Daoy (cell line): Measurements from ENCODE around the gene VPS37C. TPM values are rescaled to one million over a fixed set of nuclear protein-coding genes. Genes with fewer than 3 reads are reported as not detected.

Experiments
- DNase-seq: peaks from one replicate; pipeline ENCODE4 v3.0.0-alpha.2; 2015; ENCODE audit warnings: low read depth
- total RNA-seq: library from RNA; depleted of rRNA; stranded (reverse); fragments of >200 nt; shearing (Covaris generic); gene quantifications from 2 replicates; pipeline ENCODE4 v1.2.3, GENCODE V29; 2014

VPS37C gene
- total RNA-seq, 1 experiment from 2014 or later, result 11.5 TPM

DNA sequence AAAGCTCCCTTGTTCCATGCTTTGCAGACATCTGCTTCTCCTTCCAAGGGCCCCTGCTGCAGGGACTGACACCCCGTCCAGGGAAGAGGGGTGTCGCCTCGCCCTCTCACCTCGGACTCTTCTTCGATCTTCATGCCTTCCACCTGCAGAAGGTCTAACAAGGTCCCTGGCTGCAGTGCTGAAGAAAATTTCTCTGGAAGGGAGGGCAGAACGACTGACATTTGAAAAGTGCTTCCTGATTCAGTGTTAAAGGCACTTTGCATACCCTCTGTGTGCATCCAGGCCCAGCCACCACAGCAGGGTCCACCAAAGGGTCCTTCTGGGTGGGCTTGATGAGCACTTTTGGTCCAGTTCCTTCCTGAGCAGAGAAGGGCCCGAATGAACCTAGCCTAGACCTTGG is 28.1 kb downstream of the VPS37C start:
- no peak for DNase-seq

DNA sequence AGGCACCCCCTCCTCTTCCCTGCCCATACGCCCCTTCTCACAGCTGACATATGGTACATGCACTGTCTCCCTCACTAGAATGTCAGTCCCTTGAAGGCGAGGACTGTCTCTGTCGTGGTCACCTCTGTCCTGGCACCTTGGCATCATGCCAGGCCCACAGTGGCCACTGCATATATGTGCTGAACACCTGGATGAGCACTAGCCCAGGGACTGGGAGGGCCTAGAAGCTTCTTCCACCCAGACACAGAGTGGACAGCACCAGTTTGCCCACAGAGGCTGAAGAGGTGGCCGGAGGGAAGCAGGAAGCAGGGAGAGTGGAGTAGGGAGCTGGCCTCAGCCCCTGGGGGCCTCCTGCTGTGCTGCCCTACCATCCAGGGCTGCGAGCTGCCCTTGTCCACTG is 28.6 kb downstream of the VPS37C start:
- DNase-seq, result no peak

- DNase-seq, result no peak
Observed at GRCh38 chr11:61131998-61132555, 29.1 kb downstream of the VPS37C start.

DNA sequence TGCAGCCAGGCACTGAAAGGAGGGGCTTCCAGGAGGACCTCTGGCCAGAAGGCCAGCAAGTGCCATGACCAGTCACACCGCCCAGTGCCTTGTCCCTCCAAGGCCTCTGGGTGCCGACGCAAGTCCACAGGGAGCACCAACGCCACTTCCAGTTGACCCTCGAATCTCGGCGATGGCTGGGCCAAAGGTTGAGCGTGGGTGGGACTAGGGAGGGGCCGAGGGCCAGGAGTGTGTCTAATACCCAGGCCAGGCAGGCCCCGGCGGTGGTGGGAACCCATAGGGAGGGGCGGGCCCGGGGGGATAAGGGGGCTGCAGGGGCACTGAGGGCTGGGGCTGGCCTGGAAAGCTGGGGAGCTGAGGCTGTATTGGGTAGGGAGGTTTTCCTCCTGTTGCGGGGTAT is 29.6 kb downstream of the VPS37C start:
- DNase-seq, result no peak

- DNase-seq, result no peak
Observed at GRCh38 chr11:61131186-61131585, 30.0 kb downstream of the VPS37C start.

GRCh38 chr11:61129639-61130523 is 31.3 kb downstream of the VPS37C start:
- DNase-seq, result peak; percentile 92

- DNase-seq, result no peak
Observed at GRCh38 chr11:61128947-61129638, 32.1 kb downstream of the VPS37C start.

DNA sequence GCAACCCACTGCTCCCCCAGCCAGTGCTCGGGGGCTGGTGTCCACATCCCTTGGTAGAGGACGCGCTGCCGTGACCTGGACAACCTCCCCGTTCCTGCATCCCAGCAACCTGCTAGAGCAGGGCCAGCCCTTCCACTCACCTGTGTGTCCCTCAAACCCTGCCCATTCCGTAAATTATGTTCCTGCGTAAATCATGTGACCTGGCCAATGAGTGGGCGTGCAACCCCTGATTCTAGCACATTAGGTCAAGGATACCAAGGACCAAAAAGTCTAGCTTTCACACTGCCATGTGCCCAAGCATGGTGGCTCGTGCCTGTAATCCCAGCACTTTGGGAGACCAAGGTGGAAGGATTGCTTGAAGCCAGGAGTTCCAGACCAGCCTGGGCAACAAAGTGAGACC is 33.2 kb downstream of the VPS37C start:
- no peak for DNase-seq

DNA sequence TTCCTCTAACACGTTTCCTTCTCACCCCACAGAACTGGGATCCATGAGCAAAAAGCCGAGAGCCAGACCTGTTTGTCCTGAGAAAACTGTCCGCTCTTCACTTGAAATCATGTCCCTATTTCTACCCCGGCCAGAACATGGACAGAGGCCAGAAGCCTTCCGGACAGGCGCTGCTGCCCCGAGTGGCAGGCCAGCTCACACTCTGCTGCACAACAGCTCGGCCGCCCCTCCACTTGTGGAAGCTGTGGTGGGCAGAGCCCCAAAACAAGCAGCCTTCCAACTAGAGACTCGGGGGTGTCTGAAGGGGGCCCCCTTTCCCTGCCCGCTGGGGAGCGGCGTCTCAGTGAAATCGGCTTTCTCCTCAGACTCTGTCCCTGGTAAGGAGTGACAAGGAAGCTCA is 35.0 kb downstream of the VPS37C start:
- no peak for DNase-seq

- DNase-seq, result no peak
Observed at GRCh38 chr11:61125310-61125684, 35.9 kb downstream of the VPS37C start.

GRCh38 chr11:61124574-61125309 is 36.5 kb downstream of the VPS37C start:
- no peak for DNase-seq

GRCh38 chr11:61123775-61124571 is 37.3 kb downstream of the VPS37C start:
- no peak for DNase-seq

DNA sequence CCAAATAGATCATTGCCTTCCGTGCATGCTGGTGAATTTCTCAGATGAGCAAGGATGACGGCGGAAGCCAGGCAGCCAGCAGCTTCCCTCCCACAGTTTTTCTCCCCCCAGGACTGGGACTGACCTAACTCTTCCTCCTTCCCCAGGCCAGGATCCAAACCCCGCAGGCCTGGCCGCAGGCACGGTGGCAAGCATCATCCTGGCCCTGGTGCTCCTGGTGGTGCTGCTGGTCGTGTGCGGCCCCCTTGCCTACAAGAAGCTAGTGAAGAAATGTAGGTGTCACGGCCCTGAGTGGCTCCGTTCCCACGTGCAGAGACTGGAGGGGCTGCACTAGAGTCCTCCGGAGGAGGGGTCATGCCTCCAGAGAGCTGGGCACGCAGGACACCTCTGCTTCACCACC is 38.5 kb downstream of the VPS37C start:
- no peak for DNase-seq

GRCh38 chr11:61121917-61122316 is 39.3 kb downstream of the VPS37C start:
- no peak for DNase-seq

DNA sequence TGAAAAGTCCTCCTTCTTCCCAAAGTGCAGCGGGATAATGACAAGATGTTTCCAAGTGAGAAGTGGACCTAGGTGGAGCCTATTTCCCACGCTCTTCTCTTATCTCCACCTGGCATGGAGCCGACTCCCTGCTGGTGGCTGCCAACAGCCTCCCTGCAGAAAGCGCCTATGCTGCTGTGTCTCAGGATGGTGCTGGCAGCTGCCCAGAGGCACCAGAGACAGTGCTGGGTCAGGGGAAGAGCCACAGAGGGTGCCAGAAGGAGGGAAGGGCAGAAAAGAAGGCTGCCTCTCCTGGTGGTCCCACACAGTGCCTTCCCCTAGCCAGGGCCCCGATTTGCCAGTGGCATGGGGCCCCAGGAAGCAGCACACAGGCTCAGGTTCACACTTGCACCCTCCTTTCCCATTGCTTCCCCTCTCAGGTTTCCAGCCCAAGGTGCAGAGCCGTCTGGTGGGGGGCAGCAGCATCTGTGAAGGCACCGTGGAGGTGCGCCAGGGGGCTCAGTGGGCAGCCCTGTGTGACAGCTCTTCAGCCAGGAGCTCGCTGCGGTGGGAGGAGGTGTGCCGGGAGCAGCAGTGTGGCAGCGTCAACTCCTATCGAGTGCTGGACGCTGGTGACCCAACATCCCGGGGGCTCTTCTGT is 39.9 kb downstream of the VPS37C start:
- DNase-seq, result peak; percentile 48

DNA sequence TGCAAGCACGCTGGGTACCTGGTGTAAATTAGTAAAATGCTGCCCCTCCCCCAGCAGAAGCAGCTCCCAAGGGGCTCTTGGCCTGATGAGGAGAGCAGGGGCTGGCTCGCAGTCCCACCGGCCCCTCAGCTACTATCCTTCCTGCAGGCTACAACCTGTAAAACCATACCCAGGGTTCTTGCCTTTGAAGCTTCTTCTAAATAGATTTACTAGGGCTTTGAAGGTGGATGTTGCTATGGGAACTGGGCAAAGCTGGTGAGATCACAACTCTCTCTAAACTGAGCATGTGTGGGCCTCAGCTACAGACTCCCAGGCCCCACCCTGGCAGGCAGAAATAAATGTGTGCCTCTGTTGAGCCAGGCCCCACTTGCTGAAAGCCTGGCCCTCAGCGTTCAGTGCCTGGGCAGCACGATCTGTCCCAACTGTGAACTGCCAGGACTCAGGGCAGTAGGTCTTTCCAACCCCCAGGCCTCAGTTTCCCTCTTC is 40.5 kb downstream of the VPS37C start:
- peak; percentile 41 for DNase-seq

GRCh38 chr11:61120099-61120705 is 41.0 kb downstream of the VPS37C start:
- no peak for DNase-seq

DNA sequence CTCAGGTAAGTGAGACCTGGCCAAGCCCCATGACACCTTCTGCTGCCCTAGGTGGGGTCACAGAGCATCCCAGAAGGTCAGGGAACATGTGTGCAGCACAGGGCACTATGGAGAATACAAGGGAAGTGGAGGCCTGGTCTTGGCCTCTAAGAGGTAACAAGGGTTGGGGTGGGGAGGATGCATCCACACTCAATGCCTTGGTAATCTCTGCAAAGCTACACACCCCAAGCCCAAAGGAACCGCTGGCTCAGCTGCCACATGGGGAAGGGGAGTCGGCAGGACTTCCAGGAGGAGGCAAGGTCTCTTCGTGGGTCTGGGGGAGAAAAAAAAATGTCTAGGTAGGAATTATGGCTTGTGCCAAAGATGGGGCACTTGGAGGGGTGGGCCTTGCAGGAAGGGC is 41.7 kb downstream of the VPS37C start:
- DNase-seq, result no peak

GRCh38 chr11:61119055-61119454 is 42.2 kb downstream of the VPS37C start:
- no peak for DNase-seq

GRCh38 chr11:61118406-61118805 is 42.8 kb downstream of the VPS37C start:
- no peak for DNase-seq
